NCI-H226 (cell line): ENCODE results near the gene RALGPS1.

Experiments used
- DNase-seq: peaks from one replicate; pipeline ENCODE4 v3.0.0-alpha.2; 2015

RALGPS1 gene, protein sequence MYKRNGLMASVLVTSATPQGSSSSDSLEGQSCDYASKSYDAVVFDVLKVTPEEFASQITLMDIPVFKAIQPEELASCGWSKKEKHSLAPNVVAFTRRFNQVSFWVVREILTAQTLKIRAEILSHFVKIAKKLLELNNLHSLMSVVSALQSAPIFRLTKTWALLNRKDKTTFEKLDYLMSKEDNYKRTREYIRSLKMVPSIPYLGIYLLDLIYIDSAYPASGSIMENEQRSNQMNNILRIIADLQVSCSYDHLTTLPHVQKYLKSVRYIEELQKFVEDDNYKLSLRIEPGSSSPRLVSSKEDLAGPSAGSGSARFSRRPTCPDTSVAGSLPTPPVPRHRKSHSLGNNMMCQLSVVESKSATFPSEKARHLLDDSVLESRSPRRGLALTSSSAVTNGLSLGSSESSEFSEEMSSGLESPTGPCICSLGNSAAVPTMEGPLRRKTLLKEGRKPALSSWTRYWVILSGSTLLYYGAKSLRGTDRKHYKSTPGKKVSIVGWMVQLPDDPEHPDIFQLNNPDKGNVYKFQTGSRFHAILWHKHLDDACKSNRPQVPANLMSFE

DNA sequence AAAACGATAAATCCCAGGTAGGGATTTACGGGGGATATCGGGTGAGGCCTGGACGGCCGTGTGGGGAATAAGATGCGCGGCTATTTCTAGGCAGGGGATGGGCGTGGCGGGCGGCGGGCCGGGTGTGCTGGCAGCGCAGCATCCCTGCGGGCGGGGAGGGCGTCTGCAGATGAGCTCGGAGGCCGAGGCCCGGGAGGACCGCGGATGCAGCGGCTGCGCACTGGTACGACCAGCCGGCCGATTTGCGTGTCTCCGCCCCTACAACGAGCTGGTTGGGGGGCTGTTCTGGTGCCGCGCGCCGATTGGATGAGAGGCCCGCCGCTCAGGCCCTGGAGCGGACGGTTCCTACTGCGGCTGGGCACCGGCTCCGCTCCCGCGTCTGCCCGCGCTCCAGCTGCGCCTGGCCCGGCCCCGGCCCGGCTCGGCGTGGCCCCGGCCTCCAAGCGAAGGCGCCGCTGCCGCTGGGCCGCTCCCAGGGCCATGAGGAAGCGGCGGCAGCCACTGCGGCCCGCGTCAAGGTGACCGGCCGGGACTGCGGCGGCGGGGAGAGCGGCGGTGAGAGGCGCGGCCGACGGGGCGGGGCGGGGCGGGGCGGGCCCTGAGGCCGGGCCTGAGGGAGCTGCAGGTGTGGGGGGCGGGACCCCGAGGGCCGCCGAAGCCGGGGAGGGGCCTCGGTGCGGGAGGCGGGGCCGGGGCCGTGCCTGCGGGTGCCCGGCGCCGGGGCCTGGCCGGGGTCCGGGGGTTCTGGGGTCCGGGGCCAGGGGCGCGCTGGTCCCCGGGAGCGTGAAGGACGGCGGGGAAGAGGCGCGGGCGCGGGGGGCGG lies at the start of gene RALGPS1:
RALGPS1 (plus strand) TSS at position 325 of the 823 bp plus-strand sequence. CDS start 47,508 bp downstream, outside the sequence.
- peak; percentile 96 for DNase-seq

DNA sequence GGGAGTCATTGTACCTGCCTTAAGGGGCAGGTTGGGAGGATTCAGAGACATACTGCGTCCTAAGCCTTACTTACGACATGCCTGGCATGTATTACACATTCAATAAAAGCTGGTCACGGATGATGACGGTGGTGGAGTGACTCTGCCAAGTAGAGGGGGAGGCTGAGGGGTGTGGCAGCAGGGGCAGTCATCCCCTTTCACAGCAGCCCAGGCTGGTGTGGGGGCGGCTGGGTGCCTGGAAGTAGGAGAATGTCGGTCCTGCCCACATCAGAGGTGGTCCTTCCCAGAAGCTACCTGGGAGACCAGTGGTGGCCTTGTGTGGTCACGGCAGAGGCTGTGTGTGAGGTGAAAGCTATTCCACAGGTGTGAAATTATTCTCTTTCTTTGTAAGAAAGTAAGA lies 45.2 kb upstream of the RALGPS1 start:
- no peak for DNase-seq

GRCh38 chr9:126872516-126872915 lies 42.1 kb upstream of the RALGPS1 start:
- no peak for DNase-seq

GRCh38 chr9:126874546-126875314 lies 39.9 kb upstream of the RALGPS1 start:
- no peak for DNase-seq

DNA sequence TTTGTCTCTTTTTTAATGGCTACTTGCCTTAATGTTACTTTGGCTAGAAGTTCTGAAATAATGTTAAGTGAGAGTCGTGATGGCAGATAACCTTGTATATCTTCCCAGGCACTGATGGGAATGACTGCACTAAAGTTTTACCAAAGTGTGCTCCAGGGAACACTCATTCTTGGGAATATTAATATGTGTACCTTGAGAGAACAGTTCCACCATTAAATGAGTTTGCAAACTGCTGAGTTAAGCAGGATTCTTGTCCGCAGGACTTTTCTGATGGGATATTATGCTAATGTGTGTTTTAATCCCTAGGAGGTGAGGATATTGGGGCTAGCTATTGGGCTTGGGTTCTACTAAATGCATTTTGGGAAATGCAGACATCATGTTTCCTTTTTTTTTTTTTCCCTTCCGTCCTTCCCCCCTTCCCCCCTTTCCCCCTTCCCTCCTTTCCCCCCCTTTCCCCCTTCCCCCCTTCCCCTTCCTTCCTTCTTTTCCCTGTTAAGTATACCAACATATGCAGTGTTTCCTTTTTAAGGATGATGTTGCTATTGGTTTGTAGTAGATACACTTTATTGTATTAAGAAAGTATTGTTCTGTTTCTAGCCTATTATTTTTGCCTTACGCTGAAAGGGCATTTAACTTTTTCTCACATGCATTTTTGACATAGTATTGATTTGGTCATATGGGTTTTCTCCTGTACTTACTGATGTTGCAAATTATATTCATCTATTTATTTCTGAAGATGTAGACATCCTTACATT lies 38.6 kb upstream of the RALGPS1 start:
- DNase-seq = no peak

- no peak for DNase-seq
Measured at GRCh38 chr9:126876531-126876930, 38.1 kb upstream of the RALGPS1 start.

GRCh38 chr9:126877418-126877817 lies 37.2 kb upstream of the RALGPS1 start:
- DNase-seq = no peak

GRCh38 chr9:126879288-126879687 lies 35.3 kb upstream of the RALGPS1 start:
- DNase-seq = no peak

DNA sequence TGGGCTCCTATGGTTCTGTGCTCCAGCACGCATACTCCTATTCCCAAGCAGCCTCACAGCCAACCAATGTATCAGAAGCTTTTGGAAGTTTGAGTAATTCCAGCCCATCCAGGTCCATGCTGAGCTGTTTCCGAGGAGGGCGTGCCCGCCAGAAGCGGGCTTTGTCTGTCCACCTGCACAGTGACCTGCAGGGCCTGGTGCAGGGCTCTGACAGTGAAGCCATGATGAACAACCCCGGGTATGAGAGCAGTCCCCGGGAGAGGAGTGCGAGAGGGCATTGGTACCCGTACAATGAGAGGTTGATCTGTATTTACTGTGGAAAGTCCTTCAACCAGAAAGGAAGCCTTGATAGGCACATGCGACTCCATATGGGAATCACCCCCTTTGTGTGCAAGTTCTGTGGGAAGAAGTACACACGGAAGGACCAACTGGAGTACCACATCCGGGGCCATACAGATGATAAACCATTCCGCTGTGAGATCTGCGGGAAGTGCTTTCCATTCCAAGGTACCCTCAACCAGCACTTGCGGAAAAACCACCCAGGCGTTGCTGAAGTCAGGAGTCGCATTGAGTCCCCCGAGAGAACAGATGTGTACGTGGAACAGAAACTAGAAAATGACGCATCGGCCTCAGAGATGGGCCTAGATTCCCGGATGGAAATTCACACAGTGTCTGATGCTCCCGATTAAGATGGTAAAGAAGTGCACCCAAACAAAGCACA lies 34.2 kb upstream of the RALGPS1 start:
- no peak for DNase-seq

- no peak for DNase-seq
Measured at GRCh38 chr9:126880947-126881332, 33.6 kb upstream of the RALGPS1 start.

- DNase-seq = no peak
Measured at GRCh38 chr9:126882746-126883145, 31.8 kb upstream of the RALGPS1 start.

- no peak for DNase-seq
Measured at GRCh38 chr9:126883636-126884035, 30.9 kb upstream of the RALGPS1 start.

DNA sequence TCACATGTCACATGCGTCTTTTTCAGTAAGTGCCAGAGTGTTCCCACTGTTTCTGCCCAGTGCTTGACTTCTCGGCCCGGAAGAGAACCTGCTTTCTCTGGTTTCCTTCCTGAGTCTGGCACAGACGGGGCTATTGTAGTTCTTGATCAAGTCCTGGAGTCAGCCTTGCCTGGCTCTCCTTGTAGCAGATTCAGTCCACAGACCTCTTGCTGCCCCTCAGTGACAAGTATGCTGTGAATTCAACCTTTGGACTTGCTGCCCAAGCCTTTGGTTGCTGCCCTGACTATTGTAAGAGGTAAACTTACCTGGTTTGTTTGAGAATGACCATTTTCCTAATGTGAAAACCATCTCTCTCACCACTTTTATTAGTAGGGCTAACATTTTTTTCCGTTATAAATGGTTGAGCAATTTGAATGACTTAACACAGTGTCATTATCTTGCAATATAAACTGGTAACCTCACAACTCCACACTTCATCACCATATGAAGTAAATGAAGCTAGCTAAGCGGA lies 29.4 kb upstream of the RALGPS1 start:
- DNase-seq = no peak

- DNase-seq = no peak
Measured at GRCh38 chr9:126886034-126886822, 28.4 kb upstream of the RALGPS1 start.

- no peak for DNase-seq
Measured at GRCh38 chr9:126886897-126887296, 27.7 kb upstream of the RALGPS1 start.

- no peak for DNase-seq
Measured at GRCh38 chr9:126891676-126892075, 22.9 kb upstream of the RALGPS1 start.

DNA sequence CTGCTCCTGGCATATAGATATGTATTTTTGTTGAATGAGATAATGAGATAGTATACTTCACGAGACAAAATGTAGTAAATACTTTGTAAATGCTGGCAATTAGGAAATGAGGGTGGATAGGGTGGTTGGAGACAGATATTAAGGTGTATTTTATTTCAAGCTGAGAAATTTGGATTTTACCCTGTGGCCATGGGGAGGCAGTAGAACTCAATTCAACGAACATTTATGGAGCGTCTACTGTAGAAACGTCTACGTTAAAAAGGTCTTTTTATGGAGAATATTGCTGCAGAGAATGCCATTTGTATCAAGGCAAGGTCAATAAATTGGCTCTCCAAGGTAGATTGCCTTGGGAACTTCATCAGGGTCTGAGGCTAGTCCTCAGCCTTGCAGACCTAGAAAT lies 21.5 kb upstream of the RALGPS1 start:
- no peak for DNase-seq

- no peak for DNase-seq
Measured at GRCh38 chr9:126894052-126894603, 20.5 kb upstream of the RALGPS1 start.

DNA sequence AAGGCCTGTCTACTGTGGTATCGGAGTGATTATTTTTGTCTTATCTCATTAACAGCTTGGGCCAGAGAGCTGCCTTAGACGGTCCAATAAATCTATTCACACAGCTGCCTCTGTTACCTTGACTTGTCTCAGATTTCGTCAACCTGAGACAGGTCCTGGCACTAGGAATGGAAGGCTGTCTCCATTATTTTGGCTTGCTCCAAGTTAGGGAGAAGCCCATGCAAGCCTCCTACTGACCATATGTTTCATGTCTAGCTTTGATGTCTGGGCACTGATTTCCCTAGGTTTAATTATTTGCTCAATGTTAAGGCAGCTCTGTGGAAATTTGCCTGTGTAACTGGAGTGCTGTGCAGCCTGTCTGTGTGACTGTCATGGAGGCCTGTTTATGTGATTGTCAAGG lies 12.4 kb upstream of the RALGPS1 start:
- no peak for DNase-seq

- DNase-seq = no peak
Measured at GRCh38 chr9:126904586-126904985, 10.0 kb upstream of the RALGPS1 start.
